HG03520 (cell line): ENCODE results near the gene GHR.

Experiments used
- ATAC-seq: cut with Tn5 transposase; IDR thresholded peaks from one replicate; pipeline ENCODE4 v1.9.1; 2021; ENCODE audit warnings: mild to moderate bottlenecking, moderate library complexity; ENCODE audit not compliant: unreplicated experiment

GHR gene

GRCh38 chr5:42461507-42461906, 38.3 kb downstream of the GHR start:
- no peak for ATAC-seq

- ATAC-seq = no peak
Observed at GRCh38 chr5:42462083-42462482, 38.8 kb downstream of the GHR start.

GRCh38 chr5:42467572-42467971, 44.3 kb downstream of the GHR start:
- ATAC-seq = no peak

- ATAC-seq = no peak
Observed at GRCh38 chr5:42467981-42468524, 44.8 kb downstream of the GHR start.

GRCh38 chr5:42483472-42484154, 60.4 kb downstream of the GHR start:
- ATAC-seq = peak; percentile 90

- ATAC-seq = no peak
Observed at GRCh38 chr5:42487077-42487476, 63.8 kb downstream of the GHR start.

- no peak for ATAC-seq
Observed at GRCh38 chr5:42487821-42488220, 64.6 kb downstream of the GHR start.

GRCh38 chr5:42490831-42491230, 67.6 kb downstream of the GHR start:
- no peak for ATAC-seq

- ATAC-seq = no peak
Observed at GRCh38 chr5:42491699-42492098, 68.5 kb downstream of the GHR start.

GRCh38 chr5:42492974-42493373, 69.7 kb downstream of the GHR start:
- ATAC-seq = no peak

- no peak for ATAC-seq
Observed at GRCh38 chr5:42494414-42494813, 71.2 kb downstream of the GHR start.

GRCh38 chr5:42495914-42496313, 72.7 kb downstream of the GHR start:
- ATAC-seq = no peak

- no peak for ATAC-seq
Observed at GRCh38 chr5:42496397-42497156, 73.3 kb downstream of the GHR start.

- ATAC-seq = no peak
Observed at GRCh38 chr5:42498000-42498399, 74.8 kb downstream of the GHR start.

- ATAC-seq = no peak
Observed at GRCh38 chr5:42499016-42499415, 75.8 kb downstream of the GHR start.

GRCh38 chr5:42500003-42500599, 76.9 kb downstream of the GHR start:
- ATAC-seq = no peak

- ATAC-seq = no peak
Observed at GRCh38 chr5:42502613-42503470, 79.6 kb downstream of the GHR start.

- no peak for ATAC-seq
Observed at GRCh38 chr5:42506662-42507061, 83.4 kb downstream of the GHR start.

- no peak for ATAC-seq
Observed at GRCh38 chr5:42507451-42508097, 84.3 kb downstream of the GHR start.

- no peak for ATAC-seq
Observed at GRCh38 chr5:42513246-42513645, 90.0 kb downstream of the GHR start.
